GM19452 (cell line): ENCODE measurements around the gene ECE2.

Source experiments
- ATAC-seq: cut with Tn5 transposase; IDR thresholded peaks from one replicate; pipeline ENCODE4 v1.9.1; 2021; ENCODE audit not compliant: unreplicated experiment

The ECE2 gene

GRCh38 chr3:184275961-184276910 is at the start of gene ECE2:
Gene ECE2, plus strand, starts transcription at chr3:184276022. Its CDS starts 132 bp downstream, at chr3:184276154.
- no peak for ATAC-seq

DNA sequence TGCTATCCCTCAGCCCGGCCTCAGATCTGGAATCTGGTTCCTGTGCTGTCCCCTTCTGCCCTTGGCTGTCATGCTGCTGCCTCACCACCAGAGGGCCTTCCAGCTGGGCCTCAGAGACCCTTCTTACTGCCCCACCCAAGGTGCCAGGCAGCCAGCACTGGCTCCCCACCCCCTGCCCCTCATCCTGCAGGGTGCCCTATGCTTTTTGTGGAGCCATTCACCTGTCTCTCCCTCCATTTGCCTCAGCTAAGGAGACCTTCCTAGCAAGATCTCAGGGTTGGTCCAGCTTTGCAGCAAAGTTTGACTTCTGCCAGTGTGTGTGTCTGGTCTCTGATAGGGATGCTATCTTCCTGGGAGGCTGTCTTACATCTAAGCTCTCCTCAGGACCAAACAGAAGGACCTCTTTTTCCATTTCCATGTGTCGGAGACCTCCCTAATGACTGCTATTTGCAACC is 48.3 kb upstream of the ECE2 start:
- no peak for ATAC-seq

DNA sequence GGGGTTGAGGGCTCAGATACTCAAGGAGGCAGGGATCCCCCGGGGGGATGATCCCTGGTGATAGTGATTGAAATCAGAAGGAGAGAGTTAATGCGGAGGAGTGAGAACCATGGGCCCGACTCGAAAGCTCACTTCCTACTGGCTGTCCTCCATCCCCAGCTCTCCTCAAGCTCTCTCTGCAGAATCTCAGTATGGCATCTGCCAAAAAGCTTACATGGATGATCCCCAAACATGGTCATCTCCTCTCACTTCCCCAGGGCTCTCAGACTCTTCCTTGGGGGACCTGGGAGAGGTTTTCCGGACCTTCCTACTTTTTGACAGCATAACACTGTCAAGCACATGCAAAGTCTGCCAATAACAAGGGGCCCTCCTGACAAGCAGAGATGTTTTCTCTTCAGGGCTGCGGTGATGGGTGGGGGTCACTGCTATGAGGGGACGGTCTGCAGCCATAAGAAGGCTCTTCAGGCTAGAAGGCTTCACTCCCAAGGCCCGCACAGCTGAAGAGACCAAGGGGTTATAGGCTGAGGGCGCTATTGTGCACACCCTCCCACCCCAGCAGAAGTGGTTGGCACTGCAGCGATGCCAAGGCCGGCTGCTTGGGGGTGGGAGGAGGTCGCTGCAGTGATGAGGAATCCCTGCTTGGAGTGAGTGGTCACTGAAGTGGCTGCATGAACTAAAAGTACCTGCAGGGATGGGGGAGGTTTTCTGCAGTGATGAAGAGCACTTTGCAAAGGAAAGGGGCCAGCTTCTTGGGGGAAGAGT is 47.3 kb upstream of the ECE2 start:
- no peak for ATAC-seq

DNA sequence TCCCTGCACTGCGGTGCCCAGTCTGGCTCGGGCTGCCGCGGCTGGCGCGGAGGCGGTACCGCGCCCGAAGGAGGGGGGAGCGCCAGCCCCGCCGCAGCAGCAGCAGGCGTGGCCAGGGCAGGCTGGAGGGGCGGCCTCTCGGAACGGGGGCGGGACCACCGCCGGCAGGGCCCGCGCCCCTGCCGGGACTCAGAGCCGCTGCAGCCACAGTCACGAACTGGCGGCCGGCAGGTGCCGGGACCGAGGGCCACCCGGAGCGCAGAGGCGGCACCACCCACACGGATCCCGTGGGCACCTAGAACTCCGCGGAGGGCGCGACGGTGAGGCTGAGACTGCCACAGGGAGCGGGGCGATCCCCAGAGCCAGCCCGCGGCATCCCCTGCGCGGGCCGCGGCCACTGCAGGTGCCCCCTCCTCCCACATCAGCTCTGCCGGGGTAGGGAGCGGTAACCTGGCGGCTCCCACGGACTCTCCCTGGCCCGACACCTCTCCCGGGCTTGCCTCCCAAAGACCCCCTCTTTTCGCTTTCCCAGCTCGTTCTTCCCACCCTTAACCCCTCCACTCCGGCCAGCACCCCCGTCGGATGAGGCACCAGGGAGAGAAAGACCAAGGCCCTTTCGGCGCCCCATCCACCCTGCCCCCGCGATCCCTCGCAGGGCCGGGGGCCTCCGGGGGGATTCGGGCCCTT is 46.3 kb upstream of the ECE2 start, which contains the start of gene VWA5B2:
VWA5B2 (plus strand) TSS at position 192 of the 687 bp plus-strand sequence. CDS start 944 bp downstream, outside the sequence.
- ATAC-seq, result peak; percentile 74

- ATAC-seq, result no peak
These were observed 45.7 kb upstream of the ECE2 start for GRCh38 chr3:184230081-184230602.

DNA sequence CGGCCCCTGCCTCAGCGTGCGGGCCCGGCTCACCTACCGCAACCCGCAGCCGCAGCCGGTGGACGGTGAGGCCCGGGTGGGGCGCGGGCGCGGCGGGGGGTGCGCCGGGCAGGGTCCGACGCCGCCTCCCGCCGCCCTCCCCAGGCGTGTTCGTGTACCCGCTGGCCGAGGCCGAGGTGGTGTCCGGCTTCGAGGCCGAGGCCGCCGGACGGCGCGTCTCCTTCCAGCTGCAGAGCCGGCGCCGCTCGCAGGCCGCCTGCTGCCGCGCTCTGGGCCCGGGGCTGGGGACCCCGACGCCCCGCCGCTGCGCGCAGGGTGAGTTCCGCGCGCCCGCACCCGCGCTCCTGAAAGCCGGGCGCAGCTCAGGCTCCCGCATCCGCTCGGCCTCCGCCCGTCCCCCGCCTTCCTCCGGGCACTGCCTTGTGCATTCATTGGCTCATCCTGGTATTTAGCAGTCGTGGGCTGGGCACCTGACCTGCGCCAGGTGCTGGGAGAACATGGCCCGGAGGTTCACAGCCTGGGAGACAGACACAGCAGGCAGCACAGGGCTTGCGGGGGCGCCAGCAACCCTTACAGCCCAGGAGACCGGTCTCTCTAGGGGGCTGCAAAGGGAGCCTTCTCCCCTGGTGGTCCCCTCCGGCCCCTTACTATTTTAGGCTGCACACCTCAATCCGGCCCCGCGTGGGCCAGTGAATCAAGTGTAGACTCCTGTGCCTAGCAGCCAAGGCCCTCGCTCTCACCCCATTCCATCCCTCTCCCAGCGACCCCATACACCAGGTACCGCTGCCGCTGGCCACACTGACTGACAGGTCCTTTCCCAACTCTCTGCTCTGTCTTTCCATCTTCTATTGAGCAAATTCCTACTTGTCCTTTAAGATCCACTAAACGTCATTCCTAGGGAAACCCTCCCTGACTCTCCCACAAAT is 45.0 kb upstream of the ECE2 start:
- no peak for ATAC-seq

DNA sequence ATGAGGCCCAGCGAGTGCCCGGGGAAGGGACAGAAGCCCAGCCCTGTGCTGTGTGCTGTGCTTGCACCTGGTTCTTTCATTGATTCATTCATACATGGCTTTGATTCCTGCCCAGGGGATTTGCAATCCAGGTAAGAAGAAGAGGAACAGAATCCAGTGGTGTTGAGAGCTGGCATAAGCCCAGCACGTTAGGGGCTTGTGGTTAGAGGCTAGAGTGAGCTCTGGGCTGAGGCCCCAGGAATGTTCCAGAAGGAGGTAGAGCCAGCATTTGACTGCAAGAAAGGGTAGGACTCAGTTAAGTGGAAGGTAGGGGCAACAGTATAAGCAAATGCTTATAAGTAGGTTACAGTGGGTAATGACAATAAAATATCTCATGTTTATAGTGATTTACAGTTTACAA is 44.2 kb upstream of the ECE2 start:
- no peak for ATAC-seq

- ATAC-seq, result no peak
These were observed 42.5 kb upstream of the ECE2 start for GRCh38 chr3:184233127-184233843.

DNA sequence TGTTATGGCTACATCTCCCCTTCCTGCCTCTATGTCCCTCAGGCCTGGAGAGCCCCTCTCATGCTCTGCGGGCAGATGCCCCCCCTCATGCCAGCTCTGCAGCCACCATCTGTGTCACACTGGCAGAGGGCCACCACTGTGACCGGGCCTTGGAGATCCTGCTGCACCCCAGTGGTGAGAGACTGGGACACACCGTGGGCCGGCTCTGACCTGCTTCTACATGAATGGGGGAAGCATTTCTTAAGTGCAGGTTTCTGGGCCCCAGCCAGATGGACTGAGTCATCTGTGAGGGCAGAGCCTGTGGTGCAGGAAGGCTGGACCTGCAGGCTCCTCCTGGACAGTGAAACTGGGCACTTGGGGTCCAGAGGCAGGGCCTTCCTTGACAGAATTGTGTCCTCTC is 41.6 kb upstream of the ECE2 start:
- no peak for ATAC-seq

DNA sequence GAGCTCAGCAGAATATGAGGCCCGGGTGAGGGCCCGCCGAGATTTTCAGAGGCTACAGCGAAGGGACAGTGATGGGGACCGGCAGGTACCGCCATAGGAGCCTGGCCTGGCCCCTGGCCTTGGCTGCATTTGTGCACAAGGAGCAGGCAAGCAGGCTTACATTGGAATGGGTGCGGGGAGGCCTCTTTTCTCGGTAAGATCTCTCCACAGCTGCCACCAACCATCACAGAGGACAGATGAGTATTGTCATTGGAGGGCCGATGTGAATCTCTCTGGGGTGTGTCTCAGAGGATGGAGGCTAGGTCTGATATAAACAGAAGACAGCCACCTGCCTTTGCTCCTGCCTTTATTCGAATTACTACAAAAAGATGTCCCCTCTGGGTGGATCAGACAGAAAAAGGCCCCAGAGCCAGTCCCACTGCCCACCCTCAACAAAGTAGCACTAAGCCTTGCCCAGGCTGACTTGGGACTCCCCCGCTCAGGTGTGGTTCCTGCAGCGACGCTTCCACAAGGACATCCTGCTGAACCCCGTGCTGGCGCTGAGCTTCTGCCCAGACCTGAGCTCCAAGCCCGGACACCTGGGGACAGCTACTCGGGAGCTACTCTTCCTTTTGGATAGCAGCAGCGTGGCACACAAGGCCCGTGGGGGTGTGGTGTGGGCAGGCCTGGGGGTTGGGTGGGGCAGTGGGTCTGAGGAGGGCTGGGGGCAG is 41.0 kb upstream of the ECE2 start:
- no peak for ATAC-seq

DNA sequence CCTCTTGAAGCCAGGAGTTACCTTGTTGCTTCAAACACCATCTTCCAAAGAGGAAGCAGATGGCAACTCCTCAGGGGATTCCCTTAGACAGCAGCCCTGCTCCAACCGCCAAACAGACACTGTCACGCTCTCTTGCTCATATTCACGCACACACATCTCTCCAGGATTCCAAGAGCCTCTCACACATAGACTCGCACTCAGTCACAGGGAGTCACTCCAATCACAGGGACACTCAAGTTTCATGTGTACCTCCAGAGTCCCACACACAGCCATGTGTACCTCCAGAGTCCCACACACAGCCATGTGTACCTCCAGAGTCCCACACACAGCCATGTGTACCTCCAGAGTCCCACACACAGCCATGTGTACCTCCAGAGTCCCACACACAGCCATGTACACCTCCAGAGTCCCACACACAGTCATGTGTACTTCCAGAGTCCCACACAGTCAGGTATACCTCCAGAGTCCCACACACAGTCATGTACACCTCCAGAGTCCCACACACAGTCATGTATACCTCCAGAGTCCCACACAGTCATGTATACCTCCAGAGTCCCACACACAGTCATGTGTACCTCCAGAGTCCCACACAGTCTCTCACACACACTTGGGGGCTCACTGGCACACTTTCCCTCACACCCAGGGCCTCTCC is 40.3 kb upstream of the ECE2 start:
- ATAC-seq, result no peak

GRCh38 chr3:184236033-184236410 is 39.8 kb upstream of the ECE2 start:
- ATAC-seq, result no peak

GRCh38 chr3:184236636-184237035 is 39.2 kb upstream of the ECE2 start:
- ATAC-seq, result no peak

DNA sequence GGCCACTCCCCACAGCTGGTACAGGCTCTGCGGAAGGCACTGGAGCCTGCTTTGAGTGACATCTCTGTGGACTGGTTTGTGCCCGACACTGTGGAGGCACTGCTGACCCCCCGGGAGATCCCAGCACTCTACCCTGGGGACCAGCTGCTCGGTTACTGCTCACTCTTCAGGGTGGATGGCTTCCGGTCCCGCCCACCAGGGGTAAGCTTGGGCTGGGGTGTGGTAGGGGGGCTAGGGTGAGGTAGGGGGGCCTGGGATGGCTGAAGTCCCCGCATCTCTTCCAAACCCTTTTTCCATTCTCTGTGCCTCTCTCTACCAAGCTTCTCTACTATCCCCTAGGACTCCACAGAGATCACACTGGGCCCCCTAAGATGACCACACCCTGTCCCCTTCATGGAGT is 38.6 kb upstream of the ECE2 start:
- no peak for ATAC-seq

DNA sequence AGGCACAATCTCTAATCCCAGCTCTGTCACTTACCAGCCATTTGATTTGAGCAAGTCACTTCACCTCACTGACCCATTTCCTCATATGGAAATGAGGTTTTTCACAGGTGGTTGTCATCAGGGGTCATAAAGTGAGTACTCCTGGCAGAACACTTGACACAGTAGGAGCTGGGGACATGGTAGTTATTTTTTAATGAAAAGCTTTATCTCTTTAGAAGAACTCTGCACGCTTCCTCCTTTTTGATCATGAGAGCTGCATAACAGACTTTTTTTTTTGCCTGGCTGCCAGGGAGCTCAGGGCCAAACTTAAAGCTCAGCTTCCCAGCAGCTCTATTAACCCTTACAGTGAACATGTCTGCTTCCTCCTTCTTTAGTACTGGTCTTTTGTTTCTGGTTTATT is 38.0 kb upstream of the ECE2 start:
- ATAC-seq, result no peak

GRCh38 chr3:184238246-184238818 is 37.5 kb upstream of the ECE2 start:
- ATAC-seq, result no peak

DNA sequence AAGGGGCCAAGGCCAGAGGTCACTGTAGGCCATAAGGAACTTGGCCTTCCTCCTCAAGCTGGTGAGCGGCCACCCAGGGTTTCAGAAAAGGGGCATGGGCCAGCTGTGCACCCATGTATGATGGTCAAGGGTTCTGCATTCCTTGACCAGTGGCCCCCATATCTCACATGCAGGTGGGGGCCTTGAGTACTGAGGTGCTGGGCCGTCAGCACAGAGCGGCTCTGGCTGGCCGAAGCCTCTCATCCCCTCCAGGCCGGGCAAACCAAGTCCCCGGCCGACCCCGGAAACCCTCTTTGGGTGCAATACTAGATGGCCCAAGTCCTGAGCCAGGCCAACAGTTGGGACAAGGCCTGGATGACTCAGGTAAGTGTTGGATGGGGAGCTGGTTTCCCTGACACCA is 36.6 kb upstream of the ECE2 start:
- ATAC-seq, result no peak

DNA sequence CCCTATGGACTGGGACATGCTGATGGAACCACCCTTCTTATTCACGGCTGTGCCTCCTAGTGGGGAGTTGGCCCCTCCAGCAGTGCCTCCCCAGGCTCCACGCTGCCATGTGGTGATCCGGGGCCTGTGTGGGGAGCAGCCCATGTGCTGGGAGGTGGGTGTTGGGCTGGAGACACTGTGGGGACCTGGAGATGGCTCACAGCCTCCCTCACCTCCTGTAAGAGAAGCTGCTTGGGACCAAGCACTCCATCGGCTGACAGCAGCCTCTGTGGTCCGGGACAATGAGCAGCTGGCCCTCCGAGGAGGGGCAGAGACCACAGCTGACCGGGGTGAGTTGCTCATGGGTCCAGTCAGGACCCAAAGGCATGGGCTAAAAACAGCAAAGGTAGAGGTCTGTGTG is 36.1 kb upstream of the ECE2 start:
- no peak for ATAC-seq
